OCI-LY7 (cell line): ENCODE data around the gene BARX2. TPM values are rescaled to one million over a fixed set of nuclear protein-coding genes. Genes with fewer than 3 reads are reported as not detected.

Source experiments
- BruUV-seq: library from RNA; stranded (reverse); fragments of 400-500 nt; replicated peaks from 2 replicates; lab custom pipeline; 2021; lab: Mats Ljungman, UMichigan
- CTCF ChIA-PET: fragments of 300-600 bp; sonication (Branson Sonifier 250); formaldehyde crosslinking; loops from one replicate; lab custom pipeline; 2022; ENCODE audit warnings: antibody characterized with exemption; ENCODE audit not compliant: unreplicated experiment; lab: Charles Lee
- POLR2A ChIA-PET: fragments of 300-600 bp; sonication (Branson Sonifier 250); formaldehyde crosslinking; loops from one replicate; lab custom pipeline; 2022; ENCODE audit warnings: antibody characterized with exemption; lab: Charles Lee
- DNase-seq: peaks from one replicate; pipeline ENCODE4 v3.0.0-alpha.2; 2015; ENCODE audit warnings: low spot score
- H2AFZ ChIP-seq: fragments of 200-600 bp; sonication (generic), shearing (Covaris generic); 2 replicates; pipeline ENCODE4 v1.6.1; 2014; ENCODE audit warnings: mild to moderate bottlenecking, antibody characterized with exemption, low read length, moderate library complexity
- H3K27ac ChIP-seq: fragments of 200-600 bp; sonication (generic); 2 replicates; pipeline ENCODE4 v1.5.1; 2014; ENCODE audit warnings: mixed run types, low read depth, mild to moderate bottlenecking, moderate library complexity, low read length, inconsistent platforms; ENCODE audit not compliant: poor library complexity, severe bottlenecking
- H3K36me3 ChIP-seq: fragments of 200-600 bp; sonication (generic); 2 replicates; pipeline ENCODE4 v1.6.1; 2014; ENCODE audit warnings: mild to moderate bottlenecking, antibody characterized with exemption, low read length, moderate library complexity, mixed read lengths; ENCODE audit not compliant: insufficient read depth
- H3K4me1 ChIP-seq: fragments of 200-600 bp; sonication (generic); 2 replicates; pipeline ENCODE4 v1.5.1; 2014; ENCODE audit warnings: mild to moderate bottlenecking, low read length; ENCODE audit not compliant: insufficient read depth, poor library complexity, severe bottlenecking
- H3K4me2 ChIP-seq: fragments of 200-600 bp; sonication (generic); 2 replicates; pipeline ENCODE4 v1.6.1; 2014; ENCODE audit warnings: mild to moderate bottlenecking, low read length
- H3K4me3 ChIP-seq: fragments of 200-600 bp; sonication (generic); 2 replicates; pipeline ENCODE4 v1.5.1; 2014; ENCODE audit warnings: mild to moderate bottlenecking, low read depth, low read length; ENCODE audit not compliant: poor library complexity, severe bottlenecking
- H3K79me2 ChIP-seq: fragments of 200-600 bp; sonication (generic); 2 replicates; pipeline ENCODE4 v1.6.1; 2016; ENCODE audit warnings: low read depth, mild to moderate bottlenecking, low read length, moderate library complexity, mixed read lengths; ENCODE audit not compliant: insufficient read depth
- H3K9me2 ChIP-seq: fragments of 200-600 bp; sonication (generic); 2 replicates; pipeline ENCODE4 v1.6.1; 2016; ENCODE audit warnings: mild to moderate bottlenecking, low read length, mixed read lengths; ENCODE audit not compliant: insufficient read depth
- H3K9me3 ChIP-seq: fragments of 200-600 bp; sonication (generic); 2 replicates; pipeline ENCODE4 v1.6.1; 2014; ENCODE audit warnings: mild to moderate bottlenecking, mixed run types, low read length, mixed read lengths
- H4K20me1 ChIP-seq: fragments of 200-600 bp; sonication (generic); 2 replicates; pipeline ENCODE4 v1.6.1; 2014; ENCODE audit warnings: mild to moderate bottlenecking, antibody characterized with exemption, low read length, moderate library complexity, mixed read lengths; ENCODE audit not compliant: insufficient read depth
- CTCF ChIP-seq: fragments of 200-600 bp; sonication (generic); conservative IDR thresholded peaks from 2 replicates; pipeline ENCODE4 v1.5.1; 2014; ENCODE audit warnings: mild to moderate bottlenecking, antibody characterized with exemption, low read length, moderate library complexity, mixed read lengths
- EZH2phosphoT487 ChIP-seq: fragments of 200-600 bp; sonication (generic); IDR thresholded peaks from 2 replicates; pipeline ENCODE4 v1.6.1; 2018; ENCODE audit warnings: low read depth, borderline replicate concordance, mild to moderate bottlenecking, mixed run types, antibody characterized with exemption, low read length, moderate library complexity, mixed read lengths
- intact Hi-C: fragments of 100-400 bp; cut with micrococcal nuclease; formaldehyde crosslinking; loops from one replicate; pipeline ENCODE4 v1.10.0; 2022; ENCODE audit not compliant: unreplicated experiment
- total RNA-seq, 2 experiments: library from RNA; depleted of rRNA in 1 of 2; stranded (reverse); fragments of >200 nt in 1 of 2; shearing (Covaris generic) in 1 of 2; gene quantifications; 2 replicates each; pipeline ENCODE4 v1.2.3, GENCODE V29; 2014 to 2022

The BARX2 gene
- total RNA-seq, 2 experiments from 2014 or later, result 0.06 to 0.23 TPM

DNA sequence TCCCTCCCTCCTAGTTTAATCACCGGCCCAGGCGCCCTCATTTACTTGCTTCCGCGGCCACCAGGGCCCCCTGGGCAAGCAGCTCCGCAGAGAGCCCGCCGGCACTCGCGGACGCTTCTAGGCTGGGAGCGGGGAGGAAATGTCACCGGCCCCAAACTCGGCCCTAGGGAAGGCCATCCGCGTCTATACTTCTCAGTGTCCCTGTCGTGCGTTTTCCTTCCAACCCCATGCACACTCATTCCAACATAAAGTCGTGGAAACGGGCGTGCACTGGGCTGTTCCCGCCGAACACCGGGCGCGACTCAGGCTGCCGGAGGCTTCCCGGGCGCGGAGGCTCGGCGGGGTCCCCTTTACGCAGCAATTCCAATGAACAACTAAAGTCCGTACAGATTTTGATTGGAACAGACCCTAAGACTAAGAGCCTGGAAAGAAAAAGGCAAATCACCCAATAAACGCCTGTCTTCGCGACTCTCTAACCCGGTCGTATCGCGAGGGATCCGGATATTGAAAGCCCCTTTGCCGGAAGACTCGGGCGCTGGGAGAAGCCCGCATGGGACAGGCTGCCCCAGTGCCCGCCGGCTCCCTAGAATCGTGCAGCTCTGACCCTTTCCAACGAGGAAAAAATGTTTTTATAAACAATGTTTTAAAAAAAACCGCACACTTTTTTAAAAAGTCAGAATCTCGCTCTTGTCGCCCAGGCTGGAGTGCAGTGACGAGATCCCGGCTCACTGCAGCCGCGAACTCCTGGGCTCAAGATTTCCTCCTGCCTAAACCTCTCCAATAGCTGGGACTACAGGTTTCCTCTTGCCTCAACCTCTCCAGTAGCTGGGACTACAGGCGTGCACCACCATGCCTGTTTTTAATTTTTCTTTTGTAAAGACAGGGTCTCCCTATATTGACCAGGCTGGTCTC, 1.3 kb upstream of the BARX2 start:
- DNase-seq, result no peak
- no peak for TF ChIP-seq EZH2phosphoT487
- TF ChIP-seq CTCF, result no peak
- no peaks in the 10 kb centered on the region for H3K9me3 ChIP-seq
- no peak overlapping the region for H3K27ac ChIP-seq
- ChIA-PET CTCF (no interaction called here), POLR2A (interaction anchor here (0.7 kb wide), 1 partner anchor 24 kb away, joined by 3 read pairs; no protein-coding TSS in a partner anchor)
- H3K36me3 ChIP-seq, result no peaks in the 10 kb centered on the region
- H3K4me1 ChIP-seq, result no peaks in the 10 kb centered on the region
- no peak overlapping the region for H3K4me3 ChIP-seq
- H3K4me2 ChIP-seq, result no peak overlapping the region
- no peaks in the 10 kb centered on the region for H3K79me2 ChIP-seq
- H4K20me1 ChIP-seq, result no peaks in the 10 kb centered on the region
- intact Hi-C loops, result no loop called here
- H2AFZ ChIP-seq, result no peak overlapping the region
- BruUV-seq, result no TSS peak
- no peaks in the 10 kb centered on the region for H3K9me2 ChIP-seq

DNA sequence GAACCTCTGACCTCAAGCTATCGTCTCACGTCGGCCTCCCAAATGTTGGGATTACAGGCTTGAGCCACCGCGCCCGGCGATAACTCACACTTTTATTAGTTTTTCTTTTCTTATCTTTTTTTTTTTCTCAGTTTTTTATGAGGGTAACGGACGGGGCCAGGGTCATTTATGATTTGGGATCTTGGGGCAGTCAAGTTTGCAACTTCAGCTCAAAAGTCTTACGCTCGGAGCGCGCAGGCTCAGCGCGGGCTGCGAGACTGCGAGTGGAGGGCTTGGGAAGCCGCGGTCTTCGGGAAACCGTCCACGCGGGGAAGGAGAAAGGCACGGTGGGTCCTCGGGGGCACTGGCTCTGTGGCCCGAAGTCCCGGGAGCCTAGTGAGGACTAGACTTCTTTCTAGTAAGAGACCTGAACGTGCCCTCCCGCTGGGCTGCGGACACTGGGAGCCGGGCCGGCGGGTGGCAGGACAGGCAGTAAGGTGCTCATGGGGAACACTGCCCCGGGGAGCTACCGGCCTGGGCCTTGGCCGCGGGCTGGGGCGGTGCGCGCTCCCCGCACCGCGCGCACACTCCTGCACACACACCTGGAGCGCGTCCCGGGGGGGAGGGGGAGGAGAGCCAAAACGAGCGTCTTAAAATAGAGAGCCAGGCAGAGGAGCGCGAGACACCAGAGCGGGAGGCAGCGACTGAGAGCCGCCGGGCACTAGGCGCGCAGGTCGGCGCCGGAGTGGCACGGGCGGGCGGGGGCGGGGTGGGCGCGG, 476 bp upstream of the BARX2 start:
- intact Hi-C loops, result no loop called here
- POLR2A ChIA-PET, result interaction anchor here (0.7 kb wide), 1 partner anchor 24 kb away, joined by 3 read pairs; no protein-coding TSS in a partner anchor
- H3K27ac ChIP-seq, result no peak overlapping the region

More for the DNA sequence above, 476 bp upstream of the BARX2 start:
- BruUV-seq, result no TSS peak
- Histone ChIP-seq H3K9me3 (no peaks in the 10 kb centered on the region), H4K20me1 (no peaks in the 10 kb centered on the region), H3K9me2 (no peaks in the 10 kb centered on the region), H3K4me2 (no peak overlapping the region), H3K4me3 (no peak overlapping the region), H3K79me2 (no peaks in the 10 kb centered on the region), H2AFZ (no peak overlapping the region), H3K36me3 (no peaks in the 10 kb centered on the region), H3K4me1 (no peaks in the 10 kb centered on the region)
- DNase-seq, result no peak
- CTCF ChIA-PET, result no interaction called here
- no peak for TF ChIP-seq EZH2phosphoT487
- TF ChIP-seq CTCF, result no peak
